GM12865 (cell line): ENCODE results near the gene FSTL5.
A peak's percentile ranks its signal among the peaks of the same experiment; 100 is the strongest.

Experiments
- DNase-seq: peaks from one replicate; pipeline ENCODE4 v3.0.0; 2010; ENCODE audit warnings: low read depth
- H3K4me3 ChIP-seq: 2 replicates; pipeline ENCODE4 v1.5.1; 2011; ENCODE audit warnings: mild to moderate bottlenecking, low read depth, low read length, control low read depth
- TF ChIP-seq, protein P1 (sequence below): IDR thresholded peaks from 2 replicates; pipeline ENCODE4 v1.5.1; 2011; ENCODE audit warnings: low read length, control low read depth, low read depth, inconsistent platforms; ENCODE audit not compliant: insufficient read depth; ENCODE audit errors: missing control alignments

The FSTL5 gene

DNA sequence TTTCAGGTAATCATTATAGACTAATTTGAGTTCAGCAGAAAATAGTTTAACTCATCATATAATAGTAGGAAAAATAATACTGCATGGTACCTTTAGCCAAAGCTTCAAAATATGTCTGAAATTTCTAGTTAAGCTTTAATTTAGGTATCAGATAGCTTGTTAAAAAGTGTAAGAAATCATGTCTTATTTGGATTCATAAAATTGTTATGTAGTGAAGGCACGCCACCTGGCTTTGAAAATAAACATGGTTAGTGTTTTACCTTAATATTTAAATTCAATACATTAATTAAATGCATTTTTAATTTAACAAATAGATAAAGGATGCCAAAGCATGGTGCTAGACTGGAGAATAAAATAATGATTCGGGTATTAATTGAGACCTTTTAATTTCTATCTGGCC, 211.4 kb downstream of the FSTL5 start:
- H3K4me3 ChIP-seq: no peak overlapping the region
- TF ChIP-seq, protein P1, sequence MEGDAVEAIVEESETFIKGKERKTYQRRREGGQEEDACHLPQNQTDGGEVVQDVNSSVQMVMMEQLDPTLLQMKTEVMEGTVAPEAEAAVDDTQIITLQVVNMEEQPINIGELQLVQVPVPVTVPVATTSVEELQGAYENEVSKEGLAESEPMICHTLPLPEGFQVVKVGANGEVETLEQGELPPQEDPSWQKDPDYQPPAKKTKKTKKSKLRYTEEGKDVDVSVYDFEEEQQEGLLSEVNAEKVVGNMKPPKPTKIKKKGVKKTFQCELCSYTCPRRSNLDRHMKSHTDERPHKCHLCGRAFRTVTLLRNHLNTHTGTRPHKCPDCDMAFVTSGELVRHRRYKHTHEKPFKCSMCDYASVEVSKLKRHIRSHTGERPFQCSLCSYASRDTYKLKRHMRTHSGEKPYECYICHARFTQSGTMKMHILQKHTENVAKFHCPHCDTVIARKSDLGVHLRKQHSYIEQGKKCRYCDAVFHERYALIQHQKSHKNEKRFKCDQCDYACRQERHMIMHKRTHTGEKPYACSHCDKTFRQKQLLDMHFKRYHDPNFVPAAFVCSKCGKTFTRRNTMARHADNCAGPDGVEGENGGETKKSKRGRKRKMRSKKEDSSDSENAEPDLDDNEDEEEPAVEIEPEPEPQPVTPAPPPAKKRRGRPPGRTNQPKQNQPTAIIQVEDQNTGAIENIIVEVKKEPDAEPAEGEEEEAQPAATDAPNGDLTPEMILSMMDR: peak; percentile 4
- DNase-seq: no peak

DNA sequence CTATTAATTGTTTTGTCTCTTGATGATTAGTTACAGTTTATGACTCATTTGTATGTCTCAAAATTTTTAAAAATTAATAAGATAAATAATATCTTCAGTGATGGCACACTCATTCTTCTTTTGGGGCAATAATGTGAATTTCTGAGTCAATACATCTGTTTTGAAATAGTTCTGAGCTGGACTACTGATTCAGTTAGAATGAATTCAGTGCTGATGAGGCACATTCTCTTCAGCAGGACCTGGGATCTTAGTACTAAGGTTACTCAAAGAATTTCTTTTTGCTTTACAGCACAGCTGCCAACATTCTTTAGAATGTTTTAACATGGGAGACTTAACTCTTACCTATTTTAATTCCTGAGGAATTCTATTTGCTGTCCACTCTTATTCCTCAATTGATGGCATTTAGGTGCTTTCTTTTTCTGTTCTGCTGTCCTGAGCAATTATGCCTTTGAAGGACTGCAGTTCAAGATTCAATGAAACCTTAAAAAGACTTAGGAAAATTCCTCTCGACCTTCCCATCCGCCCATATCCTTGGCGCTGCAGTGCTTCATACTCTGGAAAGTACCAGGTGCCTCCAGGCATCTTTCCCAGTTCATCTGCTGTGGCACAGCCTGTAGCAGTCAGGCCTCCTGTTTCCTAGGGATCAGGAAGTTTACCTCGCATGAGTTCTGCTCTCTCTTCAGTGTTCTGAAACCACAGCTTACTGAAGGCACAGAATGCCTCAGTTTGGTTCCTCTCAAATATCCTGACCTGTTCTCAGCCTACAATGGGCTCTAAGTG, 213.7 kb downstream of the FSTL5 start:
- no peak for DNase-seq
- H3K4me3 ChIP-seq: no peak overlapping the region
- TF ChIP-seq, protein P1: no peak

DNA sequence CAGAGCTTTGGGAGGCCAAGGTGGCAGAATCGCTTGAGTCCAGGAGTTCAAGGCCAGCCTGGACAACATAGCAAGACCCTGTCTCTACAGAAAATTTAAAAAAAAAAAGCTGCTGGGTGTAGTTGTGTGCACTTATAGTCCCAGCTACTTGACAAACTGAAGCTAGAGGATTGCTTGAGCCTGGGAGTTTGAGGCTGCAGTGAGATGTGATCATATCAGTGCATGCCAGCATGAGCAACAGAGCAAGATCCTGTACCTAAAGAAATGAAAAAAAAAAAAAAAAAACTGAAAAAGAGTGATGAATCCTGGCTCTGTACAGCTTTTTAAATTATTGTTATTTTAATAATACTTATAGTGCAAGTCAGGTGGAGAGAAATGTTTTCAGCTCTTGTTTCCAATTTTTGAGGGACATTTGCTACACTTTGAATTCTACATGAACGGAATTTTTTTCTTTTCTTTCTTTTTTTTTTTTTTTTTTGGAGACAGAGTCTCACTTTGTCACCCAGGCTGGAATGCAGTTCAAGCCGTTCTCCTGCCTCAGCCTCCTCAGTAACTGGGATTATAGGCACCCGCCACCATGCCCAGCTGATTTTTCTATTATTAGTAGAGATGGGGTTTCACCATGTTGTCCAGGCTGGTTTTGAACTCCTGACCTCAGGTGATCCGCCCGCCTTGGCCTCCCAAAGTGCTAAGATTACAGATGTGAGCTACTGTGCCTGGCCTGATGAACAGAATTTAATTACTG, 215.6 kb downstream of the FSTL5 start:
- H3K4me3 ChIP-seq: no peak overlapping the region
- TF ChIP-seq, protein P1: no peak
- DNase-seq: no peak

DNA sequence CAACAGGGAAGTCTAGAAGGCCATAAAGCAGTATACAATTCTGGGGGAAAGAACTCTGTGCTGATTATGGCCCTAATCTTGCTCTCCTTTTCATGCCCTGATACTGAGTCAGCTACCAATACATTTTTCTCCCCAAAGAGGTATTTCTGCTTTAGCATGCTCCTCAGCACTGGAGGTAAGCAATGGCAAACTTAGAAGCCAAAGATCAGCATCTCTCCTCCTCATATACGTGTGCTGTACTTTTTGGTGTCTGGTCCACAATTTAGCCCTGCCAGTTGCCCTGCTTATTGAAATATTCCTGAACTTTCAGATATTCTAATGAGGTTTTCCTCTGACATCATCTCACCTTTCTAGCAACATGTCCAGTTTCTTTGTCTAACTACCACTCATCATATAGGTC, 226.2 kb downstream of the FSTL5 start:
- no peak overlapping the region for H3K4me3 ChIP-seq
- TF ChIP-seq, protein P1: no peak
- no peak for DNase-seq

DNA sequence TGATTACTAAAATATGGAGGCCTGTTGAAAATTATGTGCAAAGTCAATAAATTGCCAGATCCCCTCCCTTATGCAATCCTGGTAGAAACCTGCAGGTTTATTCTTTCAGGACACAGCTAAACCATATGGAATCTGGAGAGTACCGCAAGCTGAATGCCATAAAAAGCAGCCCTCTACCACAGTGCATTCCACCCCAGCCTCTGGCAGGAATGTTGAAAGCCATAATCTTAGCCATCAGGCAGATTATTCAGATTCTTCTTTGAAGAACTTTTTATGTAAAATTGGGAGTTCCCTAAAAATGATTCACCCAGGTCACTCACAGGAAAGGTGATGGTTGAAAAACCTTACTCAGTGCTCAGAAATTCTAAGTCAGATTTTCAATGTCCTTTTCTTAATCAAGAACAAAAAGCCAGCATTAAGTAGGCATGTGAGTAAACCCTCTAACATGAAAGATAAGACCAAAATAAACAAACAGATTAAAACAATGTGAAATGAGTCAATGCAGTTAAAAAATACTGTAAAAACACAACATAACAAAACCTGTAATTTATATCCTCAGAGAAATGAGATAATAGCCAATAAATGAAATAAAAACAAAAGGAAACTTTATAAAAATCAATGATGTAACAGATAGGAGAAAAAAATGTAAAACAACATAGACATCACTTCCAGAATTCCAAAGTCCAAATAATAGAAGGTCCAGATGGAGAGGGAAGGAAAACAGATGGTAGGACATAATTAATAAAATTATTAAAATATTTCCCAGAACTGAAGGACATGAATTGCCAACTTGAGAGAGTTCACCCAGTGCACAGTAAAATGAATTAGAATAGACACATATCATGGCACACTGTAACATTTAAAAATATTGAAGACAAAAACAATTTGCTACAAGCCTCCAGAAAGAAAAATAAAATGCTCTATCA, 226.9 kb downstream of the FSTL5 start:
- DNase-seq: no peak
- TF ChIP-seq, protein P1: no peak
- no peak overlapping the region for H3K4me3 ChIP-seq

DNA sequence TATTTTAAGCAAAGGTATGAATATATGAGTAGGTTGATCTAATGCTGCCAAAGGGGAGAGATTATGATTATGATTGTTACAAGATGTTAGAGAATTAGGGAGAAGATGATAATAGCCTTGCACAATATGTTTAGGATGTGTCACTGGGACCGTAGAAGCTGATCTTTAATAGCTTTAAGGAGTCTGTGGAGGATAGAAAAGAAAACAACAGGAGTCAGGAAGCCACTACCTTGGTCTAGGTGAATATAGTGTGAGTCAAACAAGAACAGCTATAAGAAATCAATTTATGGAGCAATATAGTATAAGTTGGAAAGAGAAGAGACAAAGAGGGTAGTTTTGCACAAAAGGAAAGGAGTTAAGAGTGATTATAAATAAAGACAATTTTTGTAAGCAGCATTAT, 232.7 kb downstream of the FSTL5 start:
- TF ChIP-seq, protein P1: no peak
- DNase-seq: no peak

More for the DNA sequence above, 232.7 kb downstream of the FSTL5 start:
- no peak overlapping the region for H3K4me3 ChIP-seq
